ENCODE results near the gene FAAH2. TPM values are rescaled to one million over a fixed set of nuclear protein-coding genes. Genes with fewer than 3 reads are reported as not detected.
"Not testable (repeated sequence)": the region's sequence is repeated elsewhere in the genome, so short reads cannot be mapped to it uniquely, and the experiment has no call there.

Gene FAAH2
- total and polyA plus RNA-seq, 9 donors: 0.29 to 34.7 (median 1.2) TPM

GRCh38 chrX:57282568-57282967 is 3.9 kb upstream of the FAAH2 start:
- intact Hi-C loops (cut with DNase I): no loop called here
- DNase-seq: no peak
- Histone ChIP-seq H3K4me3 (no peak overlapping the region), H3K27me3 (no peaks in the 10 kb centered on the region), H3K9me3 (no peaks in the 10 kb centered on the region), H3K4me1 (ENCODE audit: insufficient read depth) (no peaks in the 10 kb centered on the region), H3K36me3 (no peaks in the 10 kb centered on the region), H3K27ac (no peak overlapping the region)
- no peak for TF ChIP-seq POLR2A (IDR thresholded peaks at IDR 0.05)
- no peak for TF ChIP-seq CTCF (IDR thresholded peaks at IDR 0.05)
- TF ChIP-seq EP300 (IDR thresholded peaks at IDR 0.05): no peak
- 65 to 73% (median 67%) methylated on average over 4 of the region's 4 CpGs for WGBS, 3 donors

GRCh38 chrX:57285001-57285400 is 1.5 kb upstream of the FAAH2 start:
- WGBS, 3 donors: 70 to 83% (median 72%) methylated on average over 3 of the region's 3 CpGs
- no peak for TF ChIP-seq EP300 (IDR thresholded peaks at IDR 0.05)
- TF ChIP-seq POLR2A (IDR thresholded peaks at IDR 0.05): no peak
- no peak for TF ChIP-seq CTCF (IDR thresholded peaks at IDR 0.05)

GRCh38 chrX:57289089-57289488 is 2.6 kb downstream of the FAAH2 start:
- WGBS, 3 donors: 48 to 61% (median 55%) methylated on average over 1 of the region's 1 CpG
- H3K4me3 ChIP-seq: no peak overlapping the region
- intact Hi-C loops (cut with DNase I): no loop called here
- no peaks in the 10 kb centered on the region for H3K9me3 ChIP-seq
- TF ChIP-seq CTCF (IDR thresholded peaks at IDR 0.05) (no peak), EP300 (IDR thresholded peaks at IDR 0.05) (no peak), POLR2A (IDR thresholded peaks at IDR 0.05) (no peak)
- DNase-seq: no peak
- no peaks in the 10 kb centered on the region for H3K27me3 ChIP-seq
- H3K36me3 ChIP-seq: no peaks in the 10 kb centered on the region
- H3K27ac ChIP-seq: no peak overlapping the region
- no peaks in the 10 kb centered on the region for H3K4me1 ChIP-seq (ENCODE audit: insufficient read depth)

More at GRCh38 chrX:57285001-57285400, 1.5 kb upstream of the FAAH2 start:
- intact Hi-C loops (cut with DNase I): no loop called here
- H3K9me3 ChIP-seq: no peaks in the 10 kb centered on the region
- no peaks in the 10 kb centered on the region for H3K4me1 ChIP-seq (ENCODE audit: insufficient read depth)
- no peak for DNase-seq
- H3K27me3 ChIP-seq: no peaks in the 10 kb centered on the region
- no peak overlapping the region for H3K4me3 ChIP-seq
- H3K36me3 ChIP-seq: no peaks in the 10 kb centered on the region
- no peak overlapping the region for H3K27ac ChIP-seq

- no peak for TF ChIP-seq POLR2A (IDR thresholded peaks at IDR 0.05)
- TF ChIP-seq EP300 (IDR thresholded peaks at IDR 0.05): no peak
- no peak for TF ChIP-seq CTCF (IDR thresholded peaks at IDR 0.05)
- Histone ChIP-seq H3K36me3 (no peaks in the 10 kb centered on the region), H3K27me3 (no peaks in the 10 kb centered on the region), H3K4me3 (no peak overlapping the region), H3K4me1 (ENCODE audit: insufficient read depth) (no peaks in the 10 kb centered on the region), H3K9me3 (peaks cover 0 to 6% of the 10 kb centered on the region in 2 donors), H3K27ac (no peak overlapping the region)
- intact Hi-C loops (cut with DNase I): no loop called here
- DNase-seq: no peak
Measured at GRCh38 chrX:57294961-57295360, 8.5 kb downstream of the FAAH2 start.

- H3K4me1 ChIP-seq (ENCODE audit: insufficient read depth); intact Hi-C loops (cut with DNase I); H3K4me3 ChIP-seq; DNase-seq; H3K9me3 ChIP-seq; H3K27ac ChIP-seq; H3K36me3 ChIP-seq; H3K27me3 ChIP-seq: not testable (repeated sequence)
- whole genome bisulfite sequencing, 3 donors: 88 to 91% (median 88%) methylated on average over 6 of the region's 6 CpGs
Measured at GRCh38 chrX:57295679-57296078, 9.2 kb downstream of the FAAH2 start.

Measured in ovary (tissue), 9 donors.